Endothelial cell of umbilical vein (primary cell): Measurements from ENCODE around the gene TJP3. TPM values are rescaled to one million over a fixed set of nuclear protein-coding genes. Genes with fewer than 3 reads are reported as not detected.
A peak's percentile ranks its signal among the peaks of the same experiment; 100 is the strongest.

ENCODE experiments used
- BruUV-seq: library from RNA; stranded (reverse); fragments of 400-500 nt; replicated peaks from 2 replicates; lab custom pipeline; 2021; lab: Mats Ljungman, UMichigan
- CTCF ChIA-PET: fragments of 300-600, 350-600 bp; sonication (Branson Sonifier 250); formaldehyde crosslinking; loops from one replicate; lab custom pipeline; 2021; ENCODE audit warnings: antibody characterized with exemption, inconsistent platforms; lab: Charles Lee
- POLR2A ChIA-PET: fragments of 300-600, 350-600 bp; sonication (Branson Sonifier 250); formaldehyde crosslinking; loops from one replicate; lab custom pipeline; 2021; ENCODE audit warnings: antibody characterized with exemption, inconsistent platforms; lab: Charles Lee
- DNase-seq: peaks from one replicate; pipeline ENCODE4 v3.0.0-alpha.2; 2011; ENCODE audit warnings: low read depth, low spot score
- FAIRE-seq: peaks from 2 replicates; lab custom pipeline; 2011; peaks lifted over from hg19 to GRCh38; lab: Jason Lieb, UNC
- H2AFZ ChIP-seq: 2 replicates; pipeline ENCODE4 v1.6.0; 2012; ENCODE audit warnings: low read depth, low read length, control low read depth, inconsistent platforms
- H3K27ac ChIP-seq: 2 replicates; pipeline ENCODE4 v1.5.1; 2011; ENCODE audit warnings: low read depth, mild to moderate bottlenecking, control low read depth, low read length, moderate library complexity; ENCODE audit not compliant: insufficient read depth
- H3K27me3 ChIP-seq, 2 experiments: 2 replicates each; pipeline versions ENCODE4 v1.6.0 to v1.6.1; 2011; ENCODE audit warnings: low read length in 2 of 2, mixed read lengths in 1 of 2; ENCODE audit not compliant: control insufficient read depth in 2 of 2, insufficient read depth in 2 of 2
- H3K36me3 ChIP-seq, 2 experiments: 2 replicates in 1 of 2; 3 replicates in 1 of 2; pipeline ENCODE4 v1.5.1; 2011; ENCODE audit warnings: low read length in 2 of 2, mild to moderate bottlenecking in 1 of 2, moderate library complexity in 1 of 2; ENCODE audit not compliant: control insufficient read depth in 2 of 2, insufficient read depth in 2 of 2; ENCODE audit errors: extremely low read depth in 1 of 2
- H3K4me1 ChIP-seq: 3 replicates; pipeline ENCODE4 v1.5.1; 2011; ENCODE audit warnings: mild to moderate bottlenecking, low read length; ENCODE audit not compliant: control insufficient read depth, insufficient read depth; ENCODE audit errors: extremely low read depth
- H3K4me2 ChIP-seq: 2 replicates; pipeline ENCODE4 v1.6.1; 2011; ENCODE audit warnings: low read length, control low read depth, mixed read lengths; ENCODE audit not compliant: insufficient read depth
- H3K4me3 ChIP-seq, 3 experiments: fragments of 200-600 bp in 1 of 3; sonication (generic), shearing (Covaris generic) in 1 of 3; replicated peaks in 1 of 3; 2 replicates each; pipeline ENCODE4 v1.5.1; 2011 to 2016; ENCODE audit warnings: control low read depth in 3 of 3, low read length in 3 of 3, mild to moderate bottlenecking in 2 of 3, inconsistent platforms in 1 of 3, low read depth in 1 of 3, moderate library complexity in 1 of 3; ENCODE audit not compliant: insufficient read depth in 1 of 3
- H3K79me2 ChIP-seq: 2 replicates; pipeline ENCODE4 v1.6.0; 2012; ENCODE audit warnings: low read length, inconsistent platforms; ENCODE audit not compliant: control insufficient read depth, insufficient read depth
- H3K9ac ChIP-seq: replicated peaks from 2 replicates; pipeline ENCODE3; 2011; ENCODE audit warnings: low read length, control low read depth; ENCODE audit not compliant: insufficient read depth; ENCODE audit errors: extremely low read depth
- H3K9me1 ChIP-seq: replicated peaks from 3 replicates; pipeline ENCODE4 v1.6.0; 2011; ENCODE audit warnings: mild to moderate bottlenecking, low read length; ENCODE audit not compliant: control insufficient read depth, insufficient read depth; ENCODE audit errors: extremely low read depth
- H3K9me3 ChIP-seq: replicated peaks from 2 replicates; pipeline ENCODE4 v1.5.1; 2012; ENCODE audit warnings: low read length, inconsistent platforms; ENCODE audit not compliant: control insufficient read depth, insufficient read depth
- H4K20me1 ChIP-seq: replicated peaks from 2 replicates; pipeline ENCODE3; 2011; ENCODE audit warnings: mild to moderate bottlenecking, low read length; ENCODE audit not compliant: control insufficient read depth, insufficient read depth; ENCODE audit errors: extremely low read depth
- CTCF ChIP-seq, 2 donors: IDR thresholded peaks; 1 replicate in 1 of 2; 2 replicates in 1 of 2; pipeline ENCODE4 v1.5.1; 2011; ENCODE audit warnings: low read length in 2 of 2, mild to moderate bottlenecking in 2 of 2, moderate library complexity in 2 of 2, control low read depth in 1 of 2, inconsistent platforms in 1 of 2, low read depth in 1 of 2; ENCODE audit not compliant: insufficient read depth in 1 of 2; ENCODE audit errors: extremely low read depth in 1 of 2
- EZH2 ChIP-seq: IDR thresholded peaks from 2 replicates; pipeline ENCODE4 v1.6.1; 2012; ENCODE audit warnings: borderline replicate concordance, low read depth, mild to moderate bottlenecking, moderate library complexity, low read length, inconsistent platforms; ENCODE audit not compliant: severe bottlenecking
- FOS ChIP-seq: IDR thresholded peaks from 2 replicates; pipeline ENCODE4 v1.6.1; 2011; ENCODE audit warnings: mild to moderate bottlenecking, low read length, moderate library complexity, borderline replicate concordance; ENCODE audit not compliant: insufficient read depth
- GATA2 ChIP-seq: IDR thresholded peaks from 2 replicates; pipeline ENCODE4 v1.7.0; 2011; ENCODE audit warnings: low read depth, mild to moderate bottlenecking, moderate library complexity, mixed read lengths, low read length; ENCODE audit not compliant: insufficient read length, insufficient read depth
- JUN ChIP-seq: IDR thresholded peaks from 2 replicates; pipeline ENCODE4 v1.6.1; 2011; ENCODE audit warnings: borderline replicate concordance, low read depth; ENCODE audit not compliant: insufficient read length, insufficient read depth
- MAX ChIP-seq: IDR thresholded peaks from 2 replicates; pipeline ENCODE4 v1.6.1; 2011; ENCODE audit not compliant: insufficient read depth, insufficient read length
- POLR2A ChIP-seq: IDR thresholded peaks from 2 replicates; pipeline ENCODE4 v1.6.1; 2012; ENCODE audit warnings: low read depth, mild to moderate bottlenecking, control low read depth, low read length
- POLR2AphosphoS5 ChIP-seq: IDR thresholded peaks from 2 replicates; pipeline ENCODE4 v1.6.1; 2012; ENCODE audit warnings: low read depth, mild to moderate bottlenecking, control low read depth, low read length, moderate library complexity; ENCODE audit not compliant: insufficient read depth
- dilution Hi-C: fragments of 300-500 bp; cut with MboI; formaldehyde crosslinking; loops from one replicate; pipeline ENCODE4 v1.15.0; 2019; ENCODE audit warnings: low sequenced_read_pairs; ENCODE audit not compliant: extremely low pct_ligation_motif_present
- intact Hi-C: fragments of 100-400 bp; cut with micrococcal nuclease; formaldehyde crosslinking; loops from one replicate; pipeline ENCODE4 v1.10.0; 2022
- polyA plus RNA-seq, 4 experiments: library from polyadenylated mRNA; depleted of rRNA in 3 of 4; stranded (reverse) in 3 of 4; unstranded in 1 of 4; fragments of >200 nt; gene quantifications; 2 replicates each; pipeline versions ENCODE4 v1.2.1 to v1.2.3, GENCODE V29; 2011 to 2012; ENCODE audit warnings: missing spikeins in 1 of 4
- total RNA-seq: library from RNA; stranded (reverse); gene quantifications from 2 replicates; pipeline ENCODE4 v1.2.3, GENCODE V29; 2021

Gene TJP3
- total and polyA plus RNA-seq, 2 donors (not counting 3 experiments of a cell fraction or from before 2014, with no cell fraction given), result 0.10 TPM; not detected in 1

GRCh38 chr19:3691726-3692125 is 16.5 kb upstream of the TJP3 start:
- Histone ChIP-seq H3K27me3 (no peaks in the 10 kb centered on the region), H3K27ac (no peak overlapping the region), H3K79me2 (peaks cover 55% of the 10 kb centered on the region), H3K9me1 (no peaks in the 10 kb centered on the region), H3K4me1 (no peaks in the 10 kb centered on the region), H4K20me1 (peaks cover under 1% of the 10 kb centered on the region), H3K4me2 (no peak overlapping the region), H3K9me3 (no peaks in the 10 kb centered on the region), H2AFZ (no peak overlapping the region), H3K9ac (no peak overlapping the region), H3K4me3 (no peak overlapping the region), H3K36me3 (peaks cover 2 to 7% of the 10 kb centered on the region in 2 experiments)
- POLR2A ChIA-PET, result no interaction called here
- CTCF ChIA-PET, result interaction anchor here (1.0 to 3.5 kb wide), 8 partner anchors 8 to 101 kb away, joined by 3 to 25 read pairs (median 6); partner anchors contain the start of gene TJP3
- no peak for DNase-seq
- dilution Hi-C loops (no loop called here), intact Hi-C loops (no loop called here)
- TF ChIP-seq POLR2AphosphoS5 (no peak), MAX (no peak), GATA2 (no peak), JUN (no peak)
- no peak for FAIRE-seq
- BruUV-seq, result no TSS peak

GRCh38 chr19:3692141-3693024 is 15.8 kb upstream of the TJP3 start:
- Histone ChIP-seq H3K36me3 (peaks cover 2 to 7% of the 10 kb centered on the region in 2 experiments), H3K27me3 (no peaks in the 10 kb centered on the region), H4K20me1 (peaks cover 4% of the 10 kb centered on the region), H3K4me2 (no peak overlapping the region), H3K27ac (no peak overlapping the region), H3K9me1 (no peaks in the 10 kb centered on the region), H3K9me3 (no peaks in the 10 kb centered on the region), H2AFZ (no peak overlapping the region), H3K79me2 (peaks cover 60% of the 10 kb centered on the region), H3K4me3 (no peak overlapping the region), H3K4me1 (no peaks in the 10 kb centered on the region), H3K9ac (no peak overlapping the region)
- FAIRE-seq (peak; percentile 53), DNase-seq (no peak)
- dilution Hi-C loops (no loop called here), intact Hi-C loops (no loop called here)
- ChIA-PET CTCF (interaction anchor here (0.8 to 3.5 kb wide), 14 partner anchors 9 to 130 kb away, joined by 3 to 25 read pairs (median 5); partner anchors contain the start of gene TJP3), POLR2A (no interaction called here)
- BruUV-seq, result no TSS peak
- peak; percentile 57 to 74 for TF ChIP-seq CTCF (IDR thresholded peaks at IDR 0.05; ENCODE audit: extremely low read depth in 1 of 2, insufficient read depth in 1 of 2, low read depth in 1 of 2, low read length in 2 of 2)
- no peak for TF ChIP-seq GATA2
- no peak for TF ChIP-seq POLR2A
- TF ChIP-seq EZH2, result no peak
- no peak for TF ChIP-seq FOS
